ENCODE results near the gene LPA.

DNA sequence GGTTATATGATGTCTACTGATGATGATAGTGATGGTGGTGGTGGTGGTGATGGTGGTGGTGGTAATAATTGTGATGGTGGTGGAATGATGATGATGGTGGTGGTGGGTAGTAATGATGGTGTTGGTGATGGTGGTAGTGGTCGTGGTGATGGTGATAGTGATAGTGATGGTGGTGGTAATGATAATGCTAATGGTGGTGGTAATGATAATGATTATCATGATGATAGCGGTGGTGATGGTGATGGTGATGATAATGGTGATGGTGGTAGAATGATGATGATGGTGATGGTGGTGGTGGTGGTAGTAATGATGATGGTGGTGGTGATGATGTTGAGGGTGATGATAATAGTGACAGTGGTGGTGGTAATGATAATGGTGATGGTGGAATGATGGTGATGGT is 4.5 kb upstream of the LPA start:
- TF ChIP-seq, protein P1, sequence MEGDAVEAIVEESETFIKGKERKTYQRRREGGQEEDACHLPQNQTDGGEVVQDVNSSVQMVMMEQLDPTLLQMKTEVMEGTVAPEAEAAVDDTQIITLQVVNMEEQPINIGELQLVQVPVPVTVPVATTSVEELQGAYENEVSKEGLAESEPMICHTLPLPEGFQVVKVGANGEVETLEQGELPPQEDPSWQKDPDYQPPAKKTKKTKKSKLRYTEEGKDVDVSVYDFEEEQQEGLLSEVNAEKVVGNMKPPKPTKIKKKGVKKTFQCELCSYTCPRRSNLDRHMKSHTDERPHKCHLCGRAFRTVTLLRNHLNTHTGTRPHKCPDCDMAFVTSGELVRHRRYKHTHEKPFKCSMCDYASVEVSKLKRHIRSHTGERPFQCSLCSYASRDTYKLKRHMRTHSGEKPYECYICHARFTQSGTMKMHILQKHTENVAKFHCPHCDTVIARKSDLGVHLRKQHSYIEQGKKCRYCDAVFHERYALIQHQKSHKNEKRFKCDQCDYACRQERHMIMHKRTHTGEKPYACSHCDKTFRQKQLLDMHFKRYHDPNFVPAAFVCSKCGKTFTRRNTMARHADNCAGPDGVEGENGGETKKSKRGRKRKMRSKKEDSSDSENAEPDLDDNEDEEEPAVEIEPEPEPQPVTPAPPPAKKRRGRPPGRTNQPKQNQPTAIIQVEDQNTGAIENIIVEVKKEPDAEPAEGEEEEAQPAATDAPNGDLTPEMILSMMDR (conservative IDR thresholded peaks at IDR 0.05; ENCODE audit: low read depth, low read length): no peak
- TF ChIP-seq EZH2phosphoT487 (IDR thresholded peaks at IDR 0.05; ENCODE audit: borderline replicate concordance, low read length): no peak
- TF ChIP-seq EZH2 (IDR thresholded peaks at IDR 0.05; ENCODE audit: low read length, unreplicated experiment): no peak

Data from PC-3 (cell line).